HG03095 (cell line): ENCODE measurements around the gene GTF2H3.

Source experiments
- ATAC-seq: cut with Tn5 transposase; IDR thresholded peaks from one replicate; pipeline ENCODE4 v1.9.1; 2021; ENCODE audit warnings: moderate library complexity; ENCODE audit not compliant: unreplicated experiment

Gene GTF2H3

DNA sequence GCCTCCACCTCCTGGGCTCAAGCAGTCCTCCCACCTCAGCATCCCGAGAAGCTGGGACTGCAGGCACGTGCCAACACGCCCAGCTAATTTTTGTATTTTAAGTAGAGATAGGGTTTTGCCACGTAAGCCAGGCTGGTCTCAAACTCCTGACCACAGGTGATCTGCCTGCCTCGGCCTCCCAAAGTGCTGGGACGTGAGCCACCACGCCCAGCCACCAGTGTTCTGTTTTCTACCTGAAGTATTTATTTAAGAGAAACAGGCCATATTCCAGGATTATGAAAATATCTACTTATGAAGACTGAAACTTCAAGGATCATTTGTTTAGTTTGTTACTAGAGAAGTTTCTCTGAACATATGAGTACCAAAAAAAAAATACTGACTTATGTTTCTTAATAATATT is 10.3 kb downstream of the GTF2H3 start:
- no peak for ATAC-seq

DNA sequence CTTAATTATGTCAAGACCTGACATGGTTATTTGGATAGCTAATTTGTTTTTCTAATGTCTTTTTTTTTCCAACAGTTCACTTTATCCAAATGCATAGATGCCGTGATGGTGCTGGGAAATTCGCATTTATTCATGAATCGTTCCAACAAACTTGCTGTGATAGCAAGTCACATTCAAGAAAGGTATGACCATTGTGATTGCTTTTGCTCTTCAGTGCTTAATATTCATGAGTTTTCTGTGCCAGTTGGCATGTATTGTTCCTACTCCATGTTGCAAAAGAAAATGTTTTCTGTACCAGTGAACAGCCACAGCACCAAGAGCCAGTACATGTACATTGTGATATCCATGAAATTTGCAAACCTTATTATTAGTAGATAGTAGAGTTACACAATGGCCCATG is 11.8 kb downstream of the GTF2H3 start:
- no peak for ATAC-seq

DNA sequence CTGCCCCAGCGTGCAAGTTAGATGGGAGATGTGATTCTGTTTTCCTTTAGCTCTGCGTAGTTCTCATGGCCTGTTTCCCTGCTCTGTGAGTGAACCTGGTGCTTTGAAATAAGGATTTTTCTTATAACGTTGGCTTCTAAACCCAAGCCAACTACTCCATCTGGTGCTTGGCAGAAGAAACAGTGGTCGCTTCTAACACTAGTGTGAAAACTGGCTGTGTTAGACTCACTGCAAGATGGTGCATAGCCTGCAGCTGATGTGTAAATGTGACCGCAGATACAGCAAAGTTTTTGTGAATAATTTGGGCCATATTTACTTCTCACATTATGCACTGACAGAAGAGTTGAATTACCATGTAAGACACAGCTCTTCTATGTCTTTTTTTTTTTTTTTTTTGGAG is 12.2 kb downstream of the GTF2H3 start:
- no peak for ATAC-seq

DNA sequence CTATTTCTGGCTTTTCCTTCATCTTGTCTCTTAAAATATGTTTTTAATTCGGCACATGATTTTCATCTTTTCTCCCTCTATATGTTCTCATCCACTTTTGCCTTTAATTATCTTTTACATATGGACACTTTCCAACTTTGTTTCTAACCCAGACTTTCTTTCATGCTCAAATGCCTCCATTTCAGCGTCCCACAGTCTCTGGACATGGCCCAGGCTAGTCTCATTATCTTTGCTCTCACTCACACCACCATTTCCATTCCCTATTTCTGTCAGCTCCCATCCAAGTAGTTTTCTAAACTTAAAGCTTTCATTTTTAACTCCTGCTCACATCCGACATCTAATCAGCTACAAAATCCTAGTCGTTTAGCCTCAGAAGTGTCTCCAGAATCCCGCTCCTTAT is 14.8 kb downstream of the GTF2H3 start:
- ATAC-seq: no peak

GRCh38 chr12:123654129-123654701 is 20.6 kb downstream of the GTF2H3 start:
- ATAC-seq: no peak

DNA sequence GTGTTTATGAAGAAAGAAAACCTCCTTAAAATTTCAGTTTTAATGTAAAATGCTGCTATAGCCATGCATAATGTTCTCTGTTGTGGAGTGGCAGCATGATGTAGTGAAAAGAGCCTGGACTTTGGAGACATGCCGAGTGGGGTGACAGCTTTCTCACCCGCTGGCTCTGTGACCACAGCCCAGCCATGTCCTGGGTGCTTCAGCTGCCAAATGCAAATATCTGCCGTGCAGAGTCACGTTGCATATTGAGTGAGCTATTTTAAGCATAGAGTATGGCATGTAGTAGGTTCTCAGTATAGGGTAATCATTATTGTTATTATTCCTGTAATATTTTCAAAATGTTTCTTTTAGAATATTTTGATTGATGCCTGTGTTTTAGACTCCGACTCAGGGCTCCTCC is 21.8 kb downstream of the GTF2H3 start:
- peak; percentile 69 for ATAC-seq

DNA sequence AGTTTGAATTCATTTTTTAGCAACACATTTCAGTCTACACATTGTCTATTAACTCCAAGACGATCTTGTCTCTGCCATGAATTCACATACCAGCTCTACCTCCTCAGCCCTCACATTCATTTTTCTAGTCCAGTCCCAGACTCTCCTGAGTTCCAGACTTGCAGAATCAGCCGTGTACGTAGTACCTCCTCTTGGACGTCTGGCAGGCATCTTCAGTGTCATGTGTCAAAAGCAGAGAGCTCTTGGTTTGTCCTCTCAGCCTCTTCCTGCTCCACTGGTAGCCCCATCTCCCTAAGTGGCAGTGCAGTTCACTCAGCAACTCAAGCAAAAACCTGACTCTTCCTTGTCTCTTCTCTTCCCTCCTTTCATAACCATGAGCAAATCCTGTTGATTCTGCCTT is 22.8 kb downstream of the GTF2H3 start:
- no peak for ATAC-seq

DNA sequence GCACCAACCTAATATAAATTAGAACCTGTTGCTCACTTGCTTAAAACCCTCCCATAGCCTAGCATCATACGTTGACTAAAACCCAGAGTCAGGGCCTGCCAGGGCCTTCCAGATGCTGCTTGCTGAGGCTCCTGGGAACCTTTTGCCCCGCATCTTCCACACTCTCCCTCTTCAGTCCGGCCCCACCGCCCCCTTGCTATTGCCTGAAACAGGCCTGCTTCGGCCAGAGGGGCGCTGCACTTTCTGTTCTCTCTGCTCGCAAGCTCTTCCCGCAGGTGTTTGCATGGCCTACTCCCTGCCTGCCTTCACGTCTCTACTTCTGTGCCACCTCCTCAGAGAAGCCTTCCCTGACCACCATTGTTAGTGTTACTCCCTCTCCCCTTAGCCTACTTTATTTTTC is 23.6 kb downstream of the GTF2H3 start:
- ATAC-seq: no peak

- ATAC-seq: no peak
Measured at GRCh38 chr12:123659996-123660727, 26.5 kb downstream of the GTF2H3 start.

DNA sequence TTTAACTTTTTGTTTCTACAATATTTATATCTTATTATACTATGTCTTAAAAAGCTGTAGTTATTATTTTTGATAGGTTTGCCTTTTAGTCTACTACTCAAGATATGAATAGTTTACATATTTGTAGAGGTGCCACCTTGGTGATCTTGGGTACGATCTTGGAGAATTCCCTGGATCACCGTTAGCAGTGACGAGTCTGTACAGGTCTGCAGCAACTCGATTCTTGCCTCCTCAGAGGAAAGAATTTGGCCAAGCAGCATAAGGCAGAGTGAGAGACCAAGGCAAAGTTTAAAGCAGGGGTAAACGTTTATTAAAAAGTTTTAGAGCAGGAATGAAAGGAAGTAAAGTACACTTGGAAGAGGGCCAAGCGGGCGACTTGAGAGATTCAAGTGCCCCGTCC is 34.1 kb downstream of the GTF2H3 start:
- no peak for ATAC-seq

- ATAC-seq: peak; percentile 95
Measured at GRCh38 chr12:123670882-123671728, 37.5 kb downstream of the GTF2H3 start, which contains the start of gene TCTN2. Gene TCTN2, plus strand, starts transcription at chr12:123671113. Its CDS starts 128 bp downstream, at chr12:123671241.

DNA sequence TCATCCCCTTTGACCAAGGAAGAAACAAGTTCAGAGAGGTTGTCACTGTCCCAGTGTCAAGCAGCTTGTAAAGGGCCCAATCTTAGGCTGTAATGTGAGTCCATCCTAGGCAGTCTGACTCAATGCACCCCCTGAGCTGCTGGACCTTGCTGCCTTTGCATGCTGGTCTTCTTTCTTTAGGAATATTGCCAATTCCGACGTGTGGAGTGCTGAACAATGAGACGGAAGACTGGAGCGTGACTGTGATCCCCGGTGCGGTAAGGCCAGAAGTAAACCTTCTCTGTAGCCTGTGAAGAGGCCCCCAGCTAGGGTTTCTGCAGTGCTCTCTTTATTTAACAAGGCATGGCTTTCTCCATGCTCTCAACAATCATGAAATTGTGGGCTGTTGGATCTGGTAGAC is 38.2 kb downstream of the GTF2H3 start:
- ATAC-seq: no peak

- ATAC-seq: no peak
Measured at GRCh38 chr12:123675436-123675835, 41.8 kb downstream of the GTF2H3 start.

DNA sequence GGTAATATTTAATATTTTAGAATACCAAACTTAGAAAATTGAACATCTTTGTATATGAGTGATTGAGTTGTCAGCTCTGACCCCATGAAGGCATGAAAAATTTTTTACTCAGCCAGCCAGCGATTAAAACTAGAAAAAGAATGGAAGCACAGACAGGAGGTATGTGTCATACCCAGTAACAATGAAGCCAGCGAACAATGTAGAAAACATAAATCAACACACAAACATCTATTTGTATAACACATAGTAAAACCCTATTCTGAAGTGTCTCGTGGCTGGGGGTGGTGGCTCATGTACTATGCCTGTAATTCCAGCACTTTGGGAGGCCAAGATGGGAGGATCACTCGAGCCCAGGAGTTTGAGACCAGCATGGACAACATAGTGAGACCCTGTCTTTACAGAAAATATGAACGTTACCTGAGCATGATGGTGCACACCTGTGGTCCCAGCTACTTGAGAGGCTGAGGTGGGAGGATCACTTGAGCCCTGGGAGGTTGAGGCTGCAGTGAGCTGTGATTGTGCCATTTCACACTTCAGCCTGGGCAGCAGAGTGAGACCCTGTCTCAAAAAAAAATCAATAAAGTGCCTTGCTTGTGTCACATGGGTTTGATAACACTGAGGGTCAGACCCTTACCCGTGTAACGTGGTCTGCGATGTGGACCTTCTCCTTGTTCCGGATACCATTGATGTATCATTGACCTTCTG is 43.1 kb downstream of the GTF2H3 start:
- ATAC-seq: no peak

DNA sequence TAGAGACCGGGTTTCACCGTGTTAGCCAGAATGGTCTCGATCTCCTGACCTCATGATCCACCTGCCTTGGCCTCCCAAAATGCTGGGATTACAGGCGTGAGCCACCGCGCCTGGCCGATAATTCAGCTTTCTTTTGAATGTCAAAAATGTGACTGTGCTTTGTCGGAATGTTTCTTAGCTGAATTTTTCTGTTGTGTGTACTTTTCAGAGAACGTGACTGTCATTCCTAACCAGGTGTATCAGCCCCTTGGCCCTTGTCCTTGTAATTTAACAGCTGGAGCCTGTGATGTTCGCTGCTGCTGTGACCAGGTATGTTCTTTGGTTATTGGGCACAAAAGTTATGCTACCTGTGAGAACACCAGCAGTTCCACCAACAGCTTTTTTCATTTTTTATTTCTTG is 45.4 kb downstream of the GTF2H3 start:
- no peak for ATAC-seq

- no peak for ATAC-seq
Measured at GRCh38 chr12:123681605-123682004, 48.0 kb downstream of the GTF2H3 start.

DNA sequence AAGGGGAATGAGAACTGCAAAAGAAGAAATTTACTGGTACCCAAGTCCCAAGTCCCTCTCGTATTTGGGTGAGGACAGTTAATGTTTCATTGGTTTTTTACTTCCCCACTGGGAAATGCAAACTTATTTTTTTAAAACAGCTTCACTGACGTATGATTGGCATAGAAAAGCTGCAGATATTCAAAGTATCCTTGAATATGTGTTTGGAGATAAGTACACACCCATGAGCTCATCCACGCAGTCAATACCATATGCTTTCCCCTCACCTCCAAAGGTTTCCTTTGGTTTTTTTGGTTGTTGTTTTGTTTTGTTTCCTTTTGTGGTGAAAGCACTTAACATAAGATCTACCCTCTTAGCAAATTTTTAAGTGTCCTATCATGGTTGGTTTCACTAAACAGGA is 50.3 kb downstream of the GTF2H3 start:
- no peak for ATAC-seq

DNA sequence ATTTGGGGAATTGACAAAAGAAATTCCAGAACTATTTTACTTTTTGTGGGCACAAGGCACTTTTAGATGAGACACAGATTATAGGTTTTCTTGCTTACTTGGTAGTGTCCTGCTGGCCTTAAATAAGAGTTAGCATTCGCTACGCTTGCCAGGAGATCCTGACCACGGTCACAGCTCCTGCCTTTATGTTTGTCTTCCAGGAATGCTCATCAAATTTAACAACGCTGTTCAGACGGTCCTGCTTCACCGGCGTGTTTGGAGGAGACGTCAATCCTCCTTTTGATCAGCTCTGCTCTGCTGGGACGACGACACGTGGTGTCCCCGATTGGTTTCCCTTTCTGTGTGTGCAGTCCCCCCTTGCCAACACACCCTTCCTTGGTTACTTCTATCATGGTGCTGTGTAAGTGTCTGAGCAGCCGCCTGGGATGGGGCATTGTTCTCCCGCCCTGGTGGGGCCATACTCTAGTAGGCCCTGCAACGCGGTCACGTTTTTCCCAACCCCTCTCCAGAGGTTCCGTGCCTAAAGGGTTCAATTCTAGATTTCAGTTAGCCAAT is 53.1 kb downstream of the GTF2H3 start:
- ATAC-seq: no peak

GRCh38 chr12:123690191-123690840 is 56.7 kb downstream of the GTF2H3 start:
- no peak for ATAC-seq

- ATAC-seq: no peak
Measured at GRCh38 chr12:123696207-123696606, 62.6 kb downstream of the GTF2H3 start.
